ENCODE data around the gene PLEKHM3. TPM values are rescaled to one million over a fixed set of nuclear protein-coding genes. Genes with fewer than 3 reads are reported as not detected.

The PLEKHM3 gene
- total and polyA plus RNA-seq, 2 of the 4 experiments (the other 2 are of a cell fraction): 2.4 to 11.3 TPM

DNA sequence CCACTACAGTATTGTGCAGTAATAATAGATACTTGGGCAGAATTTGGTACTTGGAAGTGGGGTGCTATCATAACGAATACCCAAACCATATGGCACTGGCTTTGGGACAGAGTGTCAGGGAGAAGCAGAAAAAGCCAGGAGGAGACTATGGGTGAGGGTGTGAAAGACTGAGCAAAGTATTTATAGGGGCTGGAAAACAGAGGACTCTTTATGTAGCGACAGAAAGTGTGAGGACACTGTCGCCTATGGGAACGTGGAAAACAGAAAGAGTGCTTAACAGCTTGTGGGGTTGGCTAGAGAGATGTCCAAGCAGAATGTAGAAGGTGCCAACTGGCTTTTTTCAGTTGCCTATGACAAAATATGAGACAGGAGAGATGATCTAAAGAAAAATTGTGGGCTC lies 40.7 kb upstream of the PLEKHM3 start:
- H3K9me1 ChIP-seq (ENCODE audit: insufficient read depth, low read length): peaks cover 4% of the 10 kb centered on the region
- H2BK5ac ChIP-seq (ENCODE audit: low read depth, low read length, poor library complexity, severe bottlenecking): no peak overlapping the region
- dilution Hi-C loops (cut with HindIII; ENCODE audit: low sequenced_read_pairs, unreplicated experiment): no loop called here
- DNase-seq: no peak
- ATAC-seq (ENCODE audit: low read depth): no peak
- intact Hi-C loops (cut with micrococcal nuclease): no loop called here
- no peak overlapping the region for H3K9ac ChIP-seq (ENCODE audit: low read depth, low read length)
- no TSS peak for BruUV-seq (replicated peaks)
- 0 out of 2 replicates have a peak overlapping the region, but pooled peaks have one; percentile 23 for H2BK20ac ChIP-seq (ENCODE audit: low read depth, low read length)
- no peak overlapping the region for H2AFZ ChIP-seq (replicated peaks; ENCODE audit: low read length, poor library complexity)
- TF ChIP-seq MAZ (IDR thresholded peaks at IDR 0.05; ENCODE audit: borderline replicate concordance, low read depth, low read length) (no peak), MXI1 (IDR thresholded peaks at IDR 0.05; ENCODE audit: borderline replicate concordance, low read depth, low read length) (no peak), CEBPB (IDR thresholded peaks at IDR 0.05; ENCODE audit: low read depth, low read length) (no peak), RCOR1 (IDR thresholded peaks at IDR 0.05; ENCODE audit: insufficient replicate concordance, low read length) (no peak), POLR2A (IDR thresholded peaks at IDR 0.05; ENCODE audit: low read depth, low read length) (no peak), SMC3 (IDR thresholded peaks at IDR 0.05; ENCODE audit: low read depth, low read length) (no peak)
- TF ChIP-seq, protein P1, sequence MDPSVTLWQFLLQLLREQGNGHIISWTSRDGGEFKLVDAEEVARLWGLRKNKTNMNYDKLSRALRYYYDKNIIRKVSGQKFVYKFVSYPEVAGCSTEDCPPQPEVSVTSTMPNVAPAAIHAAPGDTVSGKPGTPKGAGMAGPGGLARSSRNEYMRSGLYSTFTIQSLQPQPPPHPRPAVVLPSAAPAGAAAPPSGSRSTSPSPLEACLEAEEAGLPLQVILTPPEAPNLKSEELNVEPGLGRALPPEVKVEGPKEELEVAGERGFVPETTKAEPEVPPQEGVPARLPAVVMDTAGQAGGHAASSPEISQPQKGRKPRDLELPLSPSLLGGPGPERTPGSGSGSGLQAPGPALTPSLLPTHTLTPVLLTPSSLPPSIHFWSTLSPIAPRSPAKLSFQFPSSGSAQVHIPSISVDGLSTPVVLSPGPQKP (IDR thresholded peaks at IDR 0.05; ENCODE audit: borderline replicate concordance, low read depth, low read length): no peak
- TF ChIP-seq, protein P2, sequence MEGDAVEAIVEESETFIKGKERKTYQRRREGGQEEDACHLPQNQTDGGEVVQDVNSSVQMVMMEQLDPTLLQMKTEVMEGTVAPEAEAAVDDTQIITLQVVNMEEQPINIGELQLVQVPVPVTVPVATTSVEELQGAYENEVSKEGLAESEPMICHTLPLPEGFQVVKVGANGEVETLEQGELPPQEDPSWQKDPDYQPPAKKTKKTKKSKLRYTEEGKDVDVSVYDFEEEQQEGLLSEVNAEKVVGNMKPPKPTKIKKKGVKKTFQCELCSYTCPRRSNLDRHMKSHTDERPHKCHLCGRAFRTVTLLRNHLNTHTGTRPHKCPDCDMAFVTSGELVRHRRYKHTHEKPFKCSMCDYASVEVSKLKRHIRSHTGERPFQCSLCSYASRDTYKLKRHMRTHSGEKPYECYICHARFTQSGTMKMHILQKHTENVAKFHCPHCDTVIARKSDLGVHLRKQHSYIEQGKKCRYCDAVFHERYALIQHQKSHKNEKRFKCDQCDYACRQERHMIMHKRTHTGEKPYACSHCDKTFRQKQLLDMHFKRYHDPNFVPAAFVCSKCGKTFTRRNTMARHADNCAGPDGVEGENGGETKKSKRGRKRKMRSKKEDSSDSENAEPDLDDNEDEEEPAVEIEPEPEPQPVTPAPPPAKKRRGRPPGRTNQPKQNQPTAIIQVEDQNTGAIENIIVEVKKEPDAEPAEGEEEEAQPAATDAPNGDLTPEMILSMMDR (conservative IDR thresholded peaks at IDR 0.05; ENCODE audit: low read depth, low read length): no peak
- H3K23ac ChIP-seq (ENCODE audit: low read depth, low read length): no peak overlapping the region
- no peak overlapping the region for H3K27ac ChIP-seq (ENCODE audit: insufficient read depth, low read length)
- no peaks in the 10 kb centered on the region for H3K36me3 ChIP-seq (ENCODE audit: control insufficient read depth, insufficient read depth, low read length)
- 95% methylated on average over 3 of the region's 4 CpGs; no CpG with 5 or more reads in 1 of the 2 experiments for WGBS, 2 experiments (ENCODE audit: extremely low coverage in 2 of 2, insufficient read length in 1 of 2)
- H3K79me1 ChIP-seq (ENCODE audit: low read depth in 1 of 2, low read length in 2 of 2): no peaks in the 10 kb centered on the region
- ChIA-PET CTCF (no interaction called here), POLR2A (ENCODE audit: unreplicated experiment) (no interaction called here)
- H2BK120ac ChIP-seq (ENCODE audit: low read depth, low read length): no peak overlapping the region
- H3K14ac ChIP-seq (replicated peaks; ENCODE audit: low read depth, low read length): no peak overlapping the region
- in situ Hi-C loops (cut with MboI; ENCODE audit: low sequenced_read_pairs): loop anchor here (25.0 kb wide), 2 partner anchors 429 to 579 kb away; partner anchors contain the start of gene METTL21A
- H3K18ac ChIP-seq (ENCODE audit: low read depth, low read length): no peak overlapping the region
- 0 out of 2 replicates have a peak overlapping the region, but pooled peaks have one; percentile 35 for H3K4ac ChIP-seq (ENCODE audit: low read depth, low read length)
- H3K27me3 ChIP-seq (ENCODE audit: control insufficient read depth, insufficient read depth, low read length): no peaks in the 10 kb centered on the region; the same call in 1 of the 2 replicates
- H2AK5ac ChIP-seq (ENCODE audit: low read depth, low read length): no peak overlapping the region; the same call in 1 of the 2 replicates
- no peak overlapping the region for H2AK9ac ChIP-seq (replicated peaks; ENCODE audit: low read depth, low read length, poor library complexity)
- no peak overlapping the region for H3K4me3 ChIP-seq (ENCODE audit: insufficient read depth, low read depth, low read length)
- no peak overlapping the region for H4K8ac ChIP-seq (ENCODE audit: low read depth in 2 of 2, low read length in 2 of 2)
- H3K4me2 ChIP-seq (ENCODE audit: low read depth, low read length): no peak overlapping the region
- H3K9me3 ChIP-seq (ENCODE audit: control insufficient read depth, insufficient read depth, low read length): no peaks in the 10 kb centered on the region
- H2BK15ac ChIP-seq (ENCODE audit: low read depth, low read length): no peak overlapping the region; the same call in 2 of the 3 replicates
- no peak overlapping the region for H4K91ac ChIP-seq (ENCODE audit: insufficient read depth, low read depth, low read length)
- H4K20me1 ChIP-seq (ENCODE audit: insufficient read depth, low read length): no peaks in the 10 kb centered on the region
- peaks cover 3% of the 10 kb centered on the region; the same call in 1 of the 2 replicates for H3K4me1 ChIP-seq (ENCODE audit: control insufficient read depth, insufficient read depth, low read length)
- no peak overlapping the region for H3K56ac ChIP-seq (ENCODE audit: extremely low read depth, insufficient read depth, low read length)
- no peak overlapping the region for H4K5ac ChIP-seq (ENCODE audit: low read depth, low read length)

All from IMR-90 (cell line).